IPS-11a (cell line): ENCODE data around the gene MRPS14.

Experiments
- H3K4me3 ChIP-seq: one replicate; pipeline ENCODE4 v1.5.1; 2013; ENCODE audit warnings: low read depth, low read length, control low read depth

The MRPS14 gene

GRCh38 chr1:174988986-174989385 is 34.2 kb downstream of the MRPS14 start:
- no peak overlapping the region for H3K4me3 ChIP-seq

GRCh38 chr1:174988539-174988938 is 34.7 kb downstream of the MRPS14 start:
- H3K4me3 ChIP-seq: no peak overlapping the region

GRCh38 chr1:174984952-174985351 is 38.3 kb downstream of the MRPS14 start:
- no peak overlapping the region for H3K4me3 ChIP-seq

GRCh38 chr1:174982971-174983689 is 40.1 kb downstream of the MRPS14 start:
- no peak overlapping the region for H3K4me3 ChIP-seq

- H3K4me3 ChIP-seq: no peak overlapping the region
Observed at GRCh38 chr1:174976436-174977108, 46.7 kb downstream of the MRPS14 start.

- no peak overlapping the region for H3K4me3 ChIP-seq
Observed at GRCh38 chr1:174975764-174976163, 47.5 kb downstream of the MRPS14 start.

- no peak overlapping the region for H3K4me3 ChIP-seq
Observed at GRCh38 chr1:174974711-174975119, 48.5 kb downstream of the MRPS14 start.

- H3K4me3 ChIP-seq: no peak overlapping the region
Observed at GRCh38 chr1:174971902-174972301, 51.3 kb downstream of the MRPS14 start.

- no peak overlapping the region for H3K4me3 ChIP-seq
Observed at GRCh38 chr1:174971466-174971865, 51.8 kb downstream of the MRPS14 start.

- no peak overlapping the region for H3K4me3 ChIP-seq
Observed at GRCh38 chr1:174969977-174970376, 53.2 kb downstream of the MRPS14 start.

- H3K4me3 ChIP-seq: no peak overlapping the region
Observed at GRCh38 chr1:174968750-174969244, 54.4 kb downstream of the MRPS14 start.

- no peak overlapping the region for H3K4me3 ChIP-seq
Observed at GRCh38 chr1:174967845-174968705, 55.1 kb downstream of the MRPS14 start.

- no peak overlapping the region for H3K4me3 ChIP-seq
Observed at GRCh38 chr1:174966008-174966572, 57.1 kb downstream of the MRPS14 start.

GRCh38 chr1:174965362-174966007 is 57.7 kb downstream of the MRPS14 start:
- no peak overlapping the region for H3K4me3 ChIP-seq

- H3K4me3 ChIP-seq: no peak overlapping the region
Observed at GRCh38 chr1:174964972-174965361, 58.3 kb downstream of the MRPS14 start.

GRCh38 chr1:174964261-174964971 is 58.8 kb downstream of the MRPS14 start:
- no peak overlapping the region for H3K4me3 ChIP-seq

GRCh38 chr1:174963529-174964125 is 59.6 kb downstream of the MRPS14 start:
- no peak overlapping the region for H3K4me3 ChIP-seq
